HG03469 (cell line): ENCODE measurements around the gene PHLDB3.

Experiments used
- ATAC-seq: cut with Tn5 transposase; IDR thresholded peaks from one replicate; pipeline ENCODE4 v1.9.1; 2021; ENCODE audit warnings: mild to moderate bottlenecking, moderate library complexity, moderate number of reproducible peaks; ENCODE audit not compliant: unreplicated experiment

Gene PHLDB3

GRCh38 chr19:43471091-43471490 is 33.5 kb downstream of the PHLDB3 start:
- ATAC-seq = no peak

- ATAC-seq = no peak
These were observed 34.3 kb downstream of the PHLDB3 start for GRCh38 chr19:43470288-43470687.

- ATAC-seq = no peak
These were observed 35.4 kb downstream of the PHLDB3 start for GRCh38 chr19:43469160-43469480.

GRCh38 chr19:43468354-43469159 is 36.0 kb downstream of the PHLDB3 start:
- no peak for ATAC-seq

- ATAC-seq = no peak
These were observed 36.8 kb downstream of the PHLDB3 start for GRCh38 chr19:43467730-43468129.

- ATAC-seq = no peak
These were observed 37.3 kb downstream of the PHLDB3 start for GRCh38 chr19:43467276-43467675.

- ATAC-seq = no peak
These were observed 37.8 kb downstream of the PHLDB3 start for GRCh38 chr19:43466793-43467192.

- ATAC-seq = no peak
These were observed 39.0 kb downstream of the PHLDB3 start, which contains the start of gene LYPD3 for GRCh38 chr19:43465468-43466120. Gene LYPD3 (minus strand): TSS chr19:43465608. CDS start chr19:43465571, 37 bp downstream.

GRCh38 chr19:43464134-43464775 is 40.3 kb downstream of the PHLDB3 start:
- ATAC-seq = peak; percentile 15

- peak; percentile 48 for ATAC-seq
These were observed 41.0 kb downstream of the PHLDB3 start for GRCh38 chr19:43463381-43464133.

GRCh38 chr19:43462785-43463380 is 41.7 kb downstream of the PHLDB3 start:
- ATAC-seq = no peak

GRCh38 chr19:43462383-43462782 is 42.2 kb downstream of the PHLDB3 start:
- ATAC-seq = no peak

- ATAC-seq = no peak
These were observed 43.2 kb downstream of the PHLDB3 start for GRCh38 chr19:43461303-43461702.

GRCh38 chr19:43460362-43461016 is 44.1 kb downstream of the PHLDB3 start:
- no peak for ATAC-seq

- no peak for ATAC-seq
These were observed 46.7 kb downstream of the PHLDB3 start for GRCh38 chr19:43457809-43458208.

- ATAC-seq = no peak
These were observed 49.0 kb downstream of the PHLDB3 start for GRCh38 chr19:43455321-43456113.

GRCh38 chr19:43454031-43454430 is 50.5 kb downstream of the PHLDB3 start:
- no peak for ATAC-seq

- no peak for ATAC-seq
These were observed 52.0 kb downstream of the PHLDB3 start for GRCh38 chr19:43452582-43452981.

- ATAC-seq = no peak
These were observed 54.0 kb downstream of the PHLDB3 start for GRCh38 chr19:43450545-43450997.
